Prostate gland (tissue), 2 donors: ENCODE data around the gene NAA15.

Experiments
- CTCF ChIP-seq, 4 experiments: fragments of 200-600 bp in 2 of 4; fragments of 450-650 bp in 2 of 4; sonication (generic) in 2 of 4; IDR thresholded peaks; 1 replicate in 3 of 4; 2 replicates in 1 of 4; pipeline ENCODE4 v1.5.1; 2016 to 2019; ENCODE audit warnings: antibody characterized with exemption in 4 of 4, mild to moderate bottlenecking in 2 of 4, moderate library complexity in 2 of 4
- POLR2A ChIP-seq: fragments of 450-650 bp; IDR thresholded peaks from one replicate; pipeline ENCODE4 v1.6.1; 2016; ENCODE audit warnings: antibody characterized with exemption, mild to moderate bottlenecking
- POLR2AphosphoS5 ChIP-seq: sonication (generic); formaldehyde crosslinking; IDR thresholded peaks from one replicate; pipeline ENCODE4 v1.6.1; 2017; ENCODE audit warnings: antibody characterized with exemption

GRCh38 chr4:139460565-139460964 is 159.3 kb downstream of the NAA15 start:
- TF ChIP-seq CTCF (IDR thresholded peaks at IDR 0.05) = no peak
- TF ChIP-seq POLR2AphosphoS5 = no peak
- no peak for TF ChIP-seq POLR2A
